Stimulated activated CD4-positive, alpha-beta T cell treated with anti-CD3 and anti-CD28 coated beads, TNF-alpha, amount 100 ng/mL, for 48 hours (primary cell): ENCODE data around the gene POLR3B.
"Not testable (repeated sequence)": the region's sequence is repeated elsewhere in the genome, so short reads cannot be mapped to it uniquely, and the experiment has no call there.

Experiments used
- DNase-seq, 3 donors: peaks; one replicate each; pipeline ENCODE4 v3.0.0-alpha.2; 2020; ENCODE audit warnings: low read depth in 3 of 3

The POLR3B gene

GRCh38 chr12:106342397-106343213, 14.9 kb upstream of the POLR3B start:
- DNase-seq = no peak

- DNase-seq = no peak
These were observed 14.4 kb upstream of the POLR3B start for GRCh38 chr12:106343214-106343528.

DNA sequence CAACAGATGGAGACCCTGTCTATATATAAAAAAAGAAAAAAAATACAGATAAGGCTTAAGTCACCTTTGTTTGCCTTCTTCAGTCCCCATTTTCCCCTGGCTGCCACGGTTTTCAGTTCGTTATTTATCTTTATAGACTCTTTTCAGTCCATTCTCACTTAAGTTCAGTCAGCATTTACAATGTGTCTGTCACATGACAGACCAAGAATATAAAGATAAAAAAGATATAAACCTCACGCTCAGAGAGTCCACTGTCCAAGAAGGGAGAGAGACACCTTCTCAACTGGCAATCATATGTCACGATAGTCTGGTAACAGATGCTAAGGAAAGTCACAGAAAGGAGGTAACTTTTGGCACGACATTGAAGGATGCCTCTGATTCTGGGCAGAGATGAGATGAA, 13.4 kb upstream of the POLR3B start:
- DNase-seq = no peak

GRCh38 chr12:106345746-106346145, 11.8 kb upstream of the POLR3B start:
- DNase-seq = no peak

DNA sequence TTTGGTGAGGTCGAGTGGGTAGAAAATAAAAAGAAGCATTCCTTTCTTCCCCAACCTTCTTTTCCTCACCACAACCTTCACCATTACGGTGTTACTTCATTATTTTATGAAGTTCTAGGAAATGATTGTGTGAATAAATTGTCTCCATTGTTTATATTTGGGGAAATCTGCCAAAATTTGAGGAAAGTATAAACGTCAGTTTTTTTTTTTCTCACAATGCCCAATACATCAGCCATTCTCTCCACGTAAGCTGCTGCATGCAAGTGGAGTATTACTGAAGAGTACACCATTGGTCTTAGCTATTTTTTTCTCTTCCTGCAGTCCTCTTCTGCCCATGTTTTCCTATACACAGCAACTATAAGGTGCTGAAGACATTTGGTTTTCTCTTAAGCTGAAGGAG, 9.1 kb upstream of the POLR3B start:
- no peak for DNase-seq

- no peak for DNase-seq
These were observed 4.4 kb upstream of the POLR3B start for GRCh38 chr12:106353175-106353574.

- DNase-seq = no peak
These were observed 1.1 kb downstream of the POLR3B start for GRCh38 chr12:106358396-106359241.

GRCh38 chr12:106359646-106360399, 2.3 kb downstream of the POLR3B start:
- no peak for DNase-seq

DNA sequence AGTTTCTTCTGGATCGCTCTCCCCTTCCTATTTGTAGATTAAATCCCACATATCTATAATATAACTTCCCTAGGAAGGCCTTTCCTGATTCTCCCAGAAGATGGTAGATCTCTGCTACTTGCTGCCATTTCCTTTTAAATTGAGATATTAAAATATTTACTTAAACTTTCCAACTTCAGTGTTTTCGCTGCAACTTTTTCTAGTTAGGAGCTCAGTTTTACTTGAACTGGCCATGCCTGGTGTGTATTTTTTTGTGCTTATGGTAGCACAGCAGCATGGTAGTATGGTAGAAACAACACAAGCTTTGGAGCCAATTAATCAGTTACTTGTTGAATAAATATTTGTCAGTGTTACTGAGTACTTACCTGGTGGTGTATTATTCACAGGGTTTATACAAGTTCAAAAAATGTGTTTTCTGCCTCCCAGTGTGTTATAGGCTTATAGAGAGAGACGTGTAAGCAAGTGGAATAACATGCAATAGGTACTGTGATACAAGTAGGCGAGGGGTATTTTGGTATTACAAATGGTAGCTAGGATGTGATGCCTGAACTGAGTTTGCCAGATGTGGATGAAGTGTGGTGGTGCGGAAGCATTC, 2.9 kb downstream of the POLR3B start:
- DNase-seq = no peak

- no peak for DNase-seq
These were observed 5.4 kb downstream of the POLR3B start for GRCh38 chr12:106362971-106363370.

DNA sequence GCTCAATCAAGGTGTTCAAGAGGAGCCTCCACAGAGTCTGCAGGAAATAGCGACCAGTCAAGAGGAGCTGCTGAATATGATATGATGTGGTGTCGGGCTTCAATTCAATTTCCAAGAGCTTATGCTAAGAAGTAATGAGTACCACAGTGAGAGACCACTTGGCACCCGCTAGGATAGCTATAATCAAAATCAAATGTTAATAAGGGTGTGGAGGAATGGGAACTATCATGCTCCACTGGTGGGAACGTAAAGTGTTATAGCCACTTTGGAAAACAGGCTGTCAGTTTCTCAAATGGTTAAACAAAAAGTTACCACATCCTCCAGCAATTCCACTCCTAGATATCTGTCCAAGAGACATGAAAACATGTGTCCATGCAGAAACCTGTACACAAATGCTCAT, 6.7 kb downstream of the POLR3B start:
- no peak for DNase-seq

DNA sequence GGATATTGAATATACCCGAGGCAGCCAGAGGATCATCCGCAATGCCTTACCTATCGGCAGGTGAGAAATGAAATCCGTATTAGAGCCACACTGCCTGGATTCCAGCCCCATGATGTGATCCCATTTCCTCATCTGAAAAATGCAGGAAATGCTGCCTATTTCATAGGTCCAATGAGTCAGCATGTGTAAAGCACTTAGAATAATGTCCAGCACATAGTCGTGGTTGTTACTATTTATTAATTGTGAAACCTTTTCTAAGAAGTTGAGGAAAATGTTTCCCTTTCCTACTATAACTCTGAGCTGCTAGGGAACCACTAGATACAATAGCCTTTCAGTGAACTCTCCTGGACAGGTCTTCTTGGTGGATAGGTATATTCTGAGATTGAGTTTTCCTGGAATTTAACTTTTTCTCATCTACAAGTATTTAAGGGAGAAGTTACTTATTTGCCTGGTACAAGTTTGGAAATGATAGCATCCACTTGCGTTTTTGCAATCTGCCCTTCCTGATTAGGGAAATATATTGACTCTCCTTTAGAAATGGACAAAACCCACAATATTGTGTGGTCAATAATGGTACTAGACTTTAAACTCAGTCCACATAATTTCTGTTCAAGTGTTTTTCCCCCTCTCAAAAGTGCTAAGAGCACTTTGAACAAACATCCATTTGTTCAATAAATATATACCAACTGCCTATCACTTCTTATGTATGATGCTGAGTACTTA, 12.2 kb downstream of the POLR3B start:
- DNase-seq = no peak

GRCh38 chr12:106378788-106379187, 21.2 kb downstream of the POLR3B start:
- no peak for DNase-seq

DNA sequence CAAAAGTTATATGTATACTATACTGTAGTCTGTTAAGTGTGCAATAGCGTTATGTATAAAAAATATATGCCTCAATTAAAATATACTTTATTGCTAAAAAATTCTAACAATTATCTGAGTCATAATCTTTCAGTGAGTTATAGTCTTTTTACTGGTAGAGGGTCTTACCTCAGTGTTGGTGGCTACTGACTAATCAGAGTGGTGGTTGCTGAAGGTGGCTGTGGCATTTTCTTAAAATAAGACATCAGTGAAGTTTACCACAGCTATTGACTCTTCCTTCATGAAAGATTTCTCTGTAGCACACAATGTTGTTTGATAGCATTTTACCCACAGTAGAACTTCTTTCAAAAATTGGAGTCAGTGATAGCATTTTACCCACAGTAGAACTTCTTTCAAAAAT, 23.4 kb downstream of the POLR3B start:
- DNase-seq = no peak

GRCh38 chr12:106381866-106382265, 24.3 kb downstream of the POLR3B start:
- DNase-seq = not testable (repeated sequence)

GRCh38 chr12:106386813-106387535, 29.4 kb downstream of the POLR3B start:
- no peak for DNase-seq

DNA sequence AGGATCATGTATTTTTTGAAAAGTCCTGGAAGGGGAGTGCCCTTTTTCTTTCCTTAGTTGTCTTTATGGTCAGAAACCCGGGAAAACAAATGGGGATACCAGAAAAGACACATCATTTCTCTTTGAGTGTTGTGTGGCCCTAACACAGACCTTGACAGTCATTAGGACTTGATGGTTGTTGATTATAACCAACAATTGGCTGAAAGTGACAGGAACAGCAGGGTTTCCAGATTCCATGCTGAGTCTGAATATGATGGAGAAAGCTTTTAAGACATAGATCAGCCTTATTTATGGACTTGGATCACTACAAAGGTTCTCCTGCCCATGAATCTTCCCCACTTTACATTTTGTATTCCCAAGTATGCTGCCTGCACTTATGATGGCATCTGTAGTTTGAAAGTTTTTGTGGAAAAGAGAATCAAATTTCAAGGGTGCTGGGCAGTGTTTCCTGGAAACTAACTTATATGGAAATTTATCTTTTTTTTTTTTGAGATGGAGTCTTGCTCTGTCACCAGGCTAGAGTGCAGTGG, 30.4 kb downstream of the POLR3B start:
- DNase-seq = no peak

DNA sequence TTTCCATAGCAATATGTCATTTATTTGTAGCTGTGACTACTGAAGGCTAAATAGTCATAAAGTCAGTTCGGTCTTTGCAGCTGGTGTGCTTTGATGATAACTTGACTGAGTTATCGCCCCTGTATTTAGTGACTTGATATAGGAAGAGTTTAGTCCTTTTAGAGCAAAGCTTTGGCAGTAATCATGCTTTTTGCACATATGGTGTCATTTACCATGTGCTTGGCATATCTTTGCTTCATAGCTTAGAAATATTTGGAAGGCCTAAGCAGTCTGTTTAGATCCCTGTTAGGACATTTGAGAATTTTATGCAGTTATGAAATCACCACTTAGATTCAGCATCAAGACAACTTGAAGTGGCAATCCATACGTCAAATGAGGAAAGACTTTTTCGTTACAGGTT, 31.6 kb downstream of the POLR3B start:
- DNase-seq = no peak

DNA sequence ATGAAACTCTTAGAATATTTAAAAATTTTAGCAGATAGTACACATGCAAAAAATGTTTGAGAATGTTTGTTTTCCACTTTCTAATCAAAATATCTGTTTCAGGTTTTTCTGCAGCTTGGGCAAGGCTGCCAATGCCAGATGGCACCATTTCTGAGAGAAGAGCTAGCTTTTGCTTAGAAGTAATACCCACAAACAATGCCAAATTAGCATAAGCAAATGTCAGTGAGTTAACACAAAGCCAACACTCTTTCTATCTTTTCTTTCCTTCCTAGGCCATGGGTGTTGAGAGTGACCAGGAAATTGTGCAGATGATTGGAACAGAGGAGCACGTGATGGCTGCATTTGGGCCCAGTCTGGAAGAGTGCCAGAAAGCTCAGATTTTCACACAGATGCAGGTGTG, 35.2 kb downstream of the POLR3B start:
- DNase-seq = no peak

DNA sequence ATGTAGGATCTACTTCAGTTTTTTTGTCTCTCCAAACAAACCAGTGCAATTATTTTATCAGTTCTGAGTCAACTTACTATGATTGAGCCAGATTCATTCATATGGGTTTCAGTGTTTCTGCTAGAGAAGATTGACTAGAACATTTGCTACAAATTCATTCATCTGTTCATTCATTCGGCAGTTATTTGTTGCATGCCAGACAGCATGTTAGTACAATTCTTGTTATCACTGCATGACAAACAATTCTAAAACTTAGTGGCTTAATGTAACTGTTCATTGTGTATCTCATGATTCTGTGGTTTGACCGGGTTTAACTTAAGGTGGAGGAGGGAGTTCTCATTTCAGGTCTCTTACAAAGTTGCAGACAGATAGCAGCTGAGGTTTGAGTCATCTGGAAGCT, 52.3 kb downstream of the POLR3B start:
- DNase-seq = no peak
